SU-DHL-6 (cell line): Measurements from ENCODE around the gene CTNND2.

ENCODE experiments used
- EZH2phosphoT487 ChIP-seq: fragments of 200-600 bp; sonication (generic), shearing (Covaris generic); conservative IDR thresholded peaks from 2 replicates; pipeline ENCODE4 v1.6.1; 2018; ENCODE audit warnings: mild to moderate bottlenecking, antibody characterized with exemption, low read length, moderate library complexity, mixed read lengths
- TF ChIP-seq, protein P1 (sequence below): fragments of 200-600 bp; sonication (generic); IDR thresholded peaks from one replicate; pipeline ENCODE4 v1.5.1; 2017; ENCODE audit warnings: antibody characterized with exemption, mild to moderate bottlenecking, low read length, moderate library complexity; ENCODE audit not compliant: insufficient read depth, poor library complexity, severe bottlenecking

DNA sequence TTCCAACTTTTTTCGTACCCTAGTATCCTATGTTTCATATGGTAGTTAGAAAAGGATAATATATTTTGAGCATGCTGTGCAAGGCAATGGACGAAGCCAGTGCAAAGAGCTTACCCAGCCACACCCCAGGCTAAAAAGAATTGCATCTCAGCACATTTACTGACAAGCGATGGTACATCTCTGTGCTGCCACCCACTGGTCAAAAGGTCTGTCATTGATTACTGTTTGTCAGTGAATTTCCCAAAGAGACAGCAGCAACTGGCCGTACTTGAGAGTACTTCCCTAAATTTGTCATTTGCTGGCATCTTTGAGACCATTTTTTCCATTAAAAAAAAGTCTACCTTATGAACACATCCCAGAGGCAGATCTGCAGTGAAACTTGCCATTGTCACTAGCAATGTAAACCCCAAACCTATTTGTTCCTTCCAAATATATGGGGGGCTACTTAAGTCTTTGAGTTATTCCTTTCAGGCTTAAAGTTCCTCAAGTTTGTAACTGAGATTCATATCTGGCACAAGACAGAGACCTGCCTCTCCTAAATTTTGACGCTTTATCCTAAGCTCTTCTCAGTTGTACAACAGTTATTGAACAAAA is 184.3 kb downstream of the CTNND2 start:
- TF ChIP-seq, protein P1, sequence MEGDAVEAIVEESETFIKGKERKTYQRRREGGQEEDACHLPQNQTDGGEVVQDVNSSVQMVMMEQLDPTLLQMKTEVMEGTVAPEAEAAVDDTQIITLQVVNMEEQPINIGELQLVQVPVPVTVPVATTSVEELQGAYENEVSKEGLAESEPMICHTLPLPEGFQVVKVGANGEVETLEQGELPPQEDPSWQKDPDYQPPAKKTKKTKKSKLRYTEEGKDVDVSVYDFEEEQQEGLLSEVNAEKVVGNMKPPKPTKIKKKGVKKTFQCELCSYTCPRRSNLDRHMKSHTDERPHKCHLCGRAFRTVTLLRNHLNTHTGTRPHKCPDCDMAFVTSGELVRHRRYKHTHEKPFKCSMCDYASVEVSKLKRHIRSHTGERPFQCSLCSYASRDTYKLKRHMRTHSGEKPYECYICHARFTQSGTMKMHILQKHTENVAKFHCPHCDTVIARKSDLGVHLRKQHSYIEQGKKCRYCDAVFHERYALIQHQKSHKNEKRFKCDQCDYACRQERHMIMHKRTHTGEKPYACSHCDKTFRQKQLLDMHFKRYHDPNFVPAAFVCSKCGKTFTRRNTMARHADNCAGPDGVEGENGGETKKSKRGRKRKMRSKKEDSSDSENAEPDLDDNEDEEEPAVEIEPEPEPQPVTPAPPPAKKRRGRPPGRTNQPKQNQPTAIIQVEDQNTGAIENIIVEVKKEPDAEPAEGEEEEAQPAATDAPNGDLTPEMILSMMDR: peak; percentile 23
- no peak for TF ChIP-seq EZH2phosphoT487
